Measurements from ENCODE around the gene MS4A4E.

The MS4A4E gene

DNA sequence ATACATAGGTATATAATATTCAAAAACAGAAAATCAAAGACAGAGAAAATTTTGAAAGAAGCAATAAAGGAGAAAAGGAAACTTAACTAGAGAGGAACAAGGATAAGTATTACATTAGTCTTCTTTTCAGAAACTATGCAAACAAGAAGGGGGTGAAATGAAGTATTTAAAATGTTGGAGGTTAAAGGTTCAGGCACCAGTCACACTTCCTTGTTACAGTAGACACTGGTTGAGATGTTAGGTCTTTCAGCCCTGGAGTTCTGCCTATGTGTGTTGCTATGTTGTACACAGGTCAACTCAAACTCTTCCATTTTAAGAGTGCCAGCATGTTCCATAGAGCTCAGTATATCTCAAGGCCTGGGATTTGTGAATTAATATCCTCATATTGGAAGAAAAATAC is 31.5 kb upstream of the MS4A4E start:
- no peak for DNase-seq (ENCODE audit: low read depth)
- H3K4me3 ChIP-seq (ENCODE audit: low read depth, low read length) = no peak overlapping the region
- TF ChIP-seq, protein P1, sequence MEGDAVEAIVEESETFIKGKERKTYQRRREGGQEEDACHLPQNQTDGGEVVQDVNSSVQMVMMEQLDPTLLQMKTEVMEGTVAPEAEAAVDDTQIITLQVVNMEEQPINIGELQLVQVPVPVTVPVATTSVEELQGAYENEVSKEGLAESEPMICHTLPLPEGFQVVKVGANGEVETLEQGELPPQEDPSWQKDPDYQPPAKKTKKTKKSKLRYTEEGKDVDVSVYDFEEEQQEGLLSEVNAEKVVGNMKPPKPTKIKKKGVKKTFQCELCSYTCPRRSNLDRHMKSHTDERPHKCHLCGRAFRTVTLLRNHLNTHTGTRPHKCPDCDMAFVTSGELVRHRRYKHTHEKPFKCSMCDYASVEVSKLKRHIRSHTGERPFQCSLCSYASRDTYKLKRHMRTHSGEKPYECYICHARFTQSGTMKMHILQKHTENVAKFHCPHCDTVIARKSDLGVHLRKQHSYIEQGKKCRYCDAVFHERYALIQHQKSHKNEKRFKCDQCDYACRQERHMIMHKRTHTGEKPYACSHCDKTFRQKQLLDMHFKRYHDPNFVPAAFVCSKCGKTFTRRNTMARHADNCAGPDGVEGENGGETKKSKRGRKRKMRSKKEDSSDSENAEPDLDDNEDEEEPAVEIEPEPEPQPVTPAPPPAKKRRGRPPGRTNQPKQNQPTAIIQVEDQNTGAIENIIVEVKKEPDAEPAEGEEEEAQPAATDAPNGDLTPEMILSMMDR (IDR thresholded peaks at IDR 0.05; ENCODE audit: low read depth, low read length, missing control alignments) = no peak

DNA sequence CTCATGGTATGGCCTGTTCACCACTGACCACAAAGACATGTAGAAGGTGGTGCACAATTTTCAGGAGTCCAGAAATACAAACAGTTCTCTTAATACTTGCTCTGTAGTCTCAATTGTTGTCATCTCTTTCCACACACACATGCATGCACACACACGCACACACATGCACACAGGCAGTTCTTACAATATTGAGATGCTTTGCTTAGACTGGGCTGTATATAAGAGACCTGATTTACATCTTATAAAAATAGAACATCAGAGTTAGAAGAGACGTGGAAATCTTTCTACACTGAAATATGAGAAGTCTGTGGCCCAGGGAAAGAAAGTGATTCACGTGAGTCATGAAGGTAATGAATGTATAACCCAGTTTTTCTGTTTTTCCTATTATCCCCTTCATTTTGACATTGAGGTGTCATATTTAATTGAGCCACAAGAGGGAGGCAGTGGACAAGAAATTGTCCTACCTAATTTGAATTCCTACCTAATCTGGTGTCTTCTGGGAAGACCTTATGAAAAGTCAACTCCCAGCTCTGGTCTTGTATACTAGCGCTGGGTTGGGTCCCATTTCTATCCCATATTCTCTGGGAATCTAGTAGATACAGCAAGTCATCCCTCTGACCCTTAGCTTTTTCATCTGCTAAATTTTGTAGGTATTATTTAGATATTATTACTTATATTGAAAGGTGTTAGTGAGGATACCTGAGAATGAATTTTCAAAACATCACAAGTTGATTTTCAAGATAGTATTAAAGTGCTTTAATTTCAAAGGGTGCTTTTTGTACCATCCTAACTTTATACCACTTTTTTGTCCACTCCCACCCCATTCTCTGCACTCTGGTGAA is 22.7 kb upstream of the MS4A4E start:
- H3K4me3 ChIP-seq (ENCODE audit: low read depth, low read length) = no peak overlapping the region
- no peak for DNase-seq (ENCODE audit: low read depth)
- TF ChIP-seq, protein P1 (IDR thresholded peaks at IDR 0.05; ENCODE audit: low read depth, low read length, missing control alignments) = peak; percentile 65

DNA sequence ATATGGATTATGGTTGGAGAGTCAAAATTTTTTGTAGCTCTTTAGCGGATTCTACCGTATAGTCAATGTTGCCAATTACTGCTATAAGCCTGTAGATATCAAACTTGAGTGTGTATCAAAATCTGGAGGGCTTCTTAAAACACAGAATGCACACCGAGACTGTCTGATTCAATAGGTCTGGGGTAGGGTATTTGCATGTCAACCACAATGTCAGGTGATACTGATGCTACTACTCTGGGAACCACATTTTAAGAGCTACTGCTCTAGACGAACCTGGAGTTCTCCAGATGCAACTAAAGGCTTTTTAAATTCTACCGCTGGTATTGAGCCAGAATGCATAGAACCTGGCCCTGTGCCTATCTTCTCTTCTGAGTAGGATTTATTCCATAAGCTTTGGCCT is 21.7 kb upstream of the MS4A4E start:
- TF ChIP-seq, protein P1 (IDR thresholded peaks at IDR 0.05; ENCODE audit: low read depth, low read length, missing control alignments) = no peak
- no peak overlapping the region for H3K4me3 ChIP-seq (ENCODE audit: low read depth, low read length)
- no peak for DNase-seq (ENCODE audit: low read depth)

DNA sequence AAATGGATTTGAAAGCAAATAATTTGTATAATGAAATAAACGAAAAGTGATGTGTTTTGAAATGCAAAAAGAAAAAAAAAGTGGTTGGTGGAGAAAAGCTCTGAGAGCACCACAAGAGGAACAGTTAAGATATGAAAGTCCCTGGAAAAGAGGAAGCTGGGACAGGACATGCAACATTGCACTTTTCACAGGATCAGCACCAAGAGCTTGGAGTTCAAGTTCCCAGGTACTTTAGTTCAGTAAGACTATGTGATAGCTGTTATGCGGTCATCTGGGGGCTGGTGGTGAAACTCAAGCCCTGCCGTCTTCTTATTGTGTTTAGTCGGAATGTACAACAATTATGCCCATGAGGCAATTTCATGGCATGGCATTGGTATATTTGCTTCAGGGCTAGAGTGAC is 20.5 kb upstream of the MS4A4E start:
- no peak for DNase-seq (ENCODE audit: low read depth)

DNA sequence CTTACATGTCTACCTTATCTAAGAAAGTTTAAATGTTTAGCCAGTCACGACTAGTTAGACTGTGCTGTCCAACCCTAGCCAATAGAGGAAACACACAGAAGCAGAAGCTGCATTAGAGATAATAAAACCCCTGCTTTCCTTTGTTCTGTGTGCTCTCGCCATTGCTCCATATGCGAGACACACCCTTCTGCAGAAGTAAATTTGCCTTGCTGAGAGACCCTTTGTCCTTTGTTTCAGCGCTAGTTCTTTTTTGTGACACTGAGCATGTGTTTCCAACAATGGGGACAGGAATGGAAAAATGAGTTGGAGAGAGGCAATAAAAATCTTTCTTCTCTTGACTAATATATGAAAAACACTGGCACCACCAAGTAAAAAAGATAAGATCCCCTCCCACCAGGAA is 18.1 kb upstream of the MS4A4E start:
- TF ChIP-seq, protein P1 (IDR thresholded peaks at IDR 0.05; ENCODE audit: low read depth, low read length, missing control alignments) = no peak
- no peak for DNase-seq (ENCODE audit: low read depth)

More for the DNA sequence above, 20.5 kb upstream of the MS4A4E start:
- TF ChIP-seq, protein P1 (IDR thresholded peaks at IDR 0.05; ENCODE audit: low read depth, low read length, missing control alignments) = no peak
- no peak overlapping the region for H3K4me3 ChIP-seq (ENCODE audit: low read depth, low read length)

DNA sequence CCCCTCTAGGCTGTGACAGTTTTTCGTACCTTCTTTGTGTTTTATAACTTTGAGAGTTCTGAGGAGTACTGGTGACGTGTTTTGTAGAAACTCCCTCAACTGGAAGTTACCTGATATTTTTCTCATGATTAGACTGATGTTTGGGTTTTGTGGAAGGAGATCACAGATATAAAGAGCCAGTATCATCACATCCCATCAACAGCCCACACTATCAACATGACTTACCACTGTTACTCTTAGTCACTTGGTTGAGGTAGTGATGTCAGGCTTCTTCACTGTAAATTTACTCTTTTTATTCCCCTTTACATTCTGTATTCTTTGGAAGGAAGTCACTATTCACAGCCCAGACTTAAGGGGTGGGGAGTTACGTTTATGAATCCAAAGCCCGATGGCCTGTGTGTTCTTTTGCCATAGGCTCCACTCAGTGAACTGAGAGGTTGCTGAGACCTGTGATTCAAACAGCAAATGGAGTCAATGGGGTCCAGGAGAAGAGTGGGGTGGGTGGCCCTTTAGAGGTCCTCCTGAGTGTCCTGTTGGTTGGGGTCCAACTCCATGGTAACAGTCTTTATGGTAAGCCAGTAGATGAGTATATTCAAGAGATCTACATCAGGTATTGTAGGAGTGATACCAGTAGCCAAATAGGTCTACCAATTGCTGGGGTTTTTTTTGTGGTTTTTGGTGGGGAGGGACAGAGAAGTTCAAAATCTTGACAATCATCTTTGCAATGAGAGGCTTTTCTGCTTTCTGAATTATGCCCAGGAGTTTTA is 15.2 kb upstream of the MS4A4E start:
- no peak for DNase-seq (ENCODE audit: low read depth)
- TF ChIP-seq, protein P1 (IDR thresholded peaks at IDR 0.05; ENCODE audit: low read depth, low read length, missing control alignments) = no peak
- H3K4me3 ChIP-seq (ENCODE audit: low read depth, low read length) = no peak overlapping the region

More for the DNA sequence above, 18.1 kb upstream of the MS4A4E start:
- H3K4me3 ChIP-seq (ENCODE audit: low read depth, low read length) = no peak overlapping the region
